Smooth muscle cell of the brain vasculature (primary cell): ENCODE measurements around the gene EDEM3.
"Not testable (repeated sequence)": the region's sequence is repeated elsewhere in the genome, so short reads cannot be mapped to it uniquely, and the experiment has no call there.

Experiments used
- DNase-seq: peaks from one replicate; pipeline ENCODE4 v3.0.0-alpha.2; 2012; ENCODE audit warnings: low read depth, low spot score

Gene EDEM3

GRCh38 chr1:184754476-184755225, at the start of gene EDEM3:
EDEM3 (minus strand) TSS chr1:184754858; CDS start chr1:184754646, 212 bp downstream.
- peak; percentile 97 for DNase-seq

GRCh38 chr1:184804220-184804619, 49.6 kb upstream of the EDEM3 start:
- no peak for DNase-seq

- no peak for DNase-seq
Measured at GRCh38 chr1:184803180-184803492, 48.5 kb upstream of the EDEM3 start.

GRCh38 chr1:184802354-184803179, 47.9 kb upstream of the EDEM3 start:
- no peak for DNase-seq

- peak; percentile 64 for DNase-seq
Measured at GRCh38 chr1:184801503-184801902, 46.8 kb upstream of the EDEM3 start.

- no peak for DNase-seq
Measured at GRCh38 chr1:184800876-184801275, 46.2 kb upstream of the EDEM3 start.

- DNase-seq, result no peak
Measured at GRCh38 chr1:184793967-184794366, 39.3 kb upstream of the EDEM3 start.

- no peak for DNase-seq
Measured at GRCh38 chr1:184792450-184792969, 37.9 kb upstream of the EDEM3 start.

GRCh38 chr1:184791550-184791900, 36.9 kb upstream of the EDEM3 start:
- DNase-seq, result no peak

GRCh38 chr1:184790642-184791549, 36.2 kb upstream of the EDEM3 start:
- no peak for DNase-seq

- DNase-seq, result no peak
Measured at GRCh38 chr1:184789884-184790283, 35.2 kb upstream of the EDEM3 start.

GRCh38 chr1:184788970-184789369, 34.3 kb upstream of the EDEM3 start:
- DNase-seq, result no peak

- no peak for DNase-seq
Measured at GRCh38 chr1:184785529-184785928, 30.9 kb upstream of the EDEM3 start.

GRCh38 chr1:184783723-184784122, 29.1 kb upstream of the EDEM3 start:
- not testable (repeated sequence) for DNase-seq

- DNase-seq, result no peak
Measured at GRCh38 chr1:184781941-184782340, 27.3 kb upstream of the EDEM3 start.

- DNase-seq, result no peak
Measured at GRCh38 chr1:184775885-184776284, 21.2 kb upstream of the EDEM3 start.

- no peak for DNase-seq
Measured at GRCh38 chr1:184775329-184775728, 20.7 kb upstream of the EDEM3 start.

GRCh38 chr1:184773762-184774320, 19.2 kb upstream of the EDEM3 start:
- DNase-seq, result no peak

GRCh38 chr1:184771190-184771691, 16.6 kb upstream of the EDEM3 start:
- DNase-seq, result no peak

GRCh38 chr1:184770181-184770979, 15.7 kb upstream of the EDEM3 start:
- no peak for DNase-seq
